ENCODE results near the gene ITPR1.
A peak's percentile ranks its signal among the peaks of the same experiment; 100 is the strongest.

ITPR1 gene

DNA sequence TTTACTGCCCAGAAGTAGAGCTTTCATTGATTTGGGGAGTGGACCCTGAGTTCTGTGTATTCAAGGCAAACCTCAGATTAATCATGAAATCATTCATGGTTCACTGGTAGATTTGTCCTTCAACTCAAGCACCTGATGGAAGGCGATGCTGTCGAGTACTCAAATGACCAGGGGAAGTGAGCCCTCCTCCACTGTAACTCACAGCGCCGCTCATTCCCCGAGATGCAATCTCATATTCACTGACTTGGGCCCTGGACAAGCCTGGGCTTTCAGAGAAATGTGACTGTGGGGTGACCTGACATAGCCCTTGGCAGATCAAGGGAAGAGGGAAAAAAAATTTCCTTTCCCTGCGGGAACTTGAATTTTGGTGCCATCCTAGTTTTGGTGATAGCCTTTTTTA lies 329.4 kb downstream of the ITPR1 start:
- TF ChIP-seq, protein P1, sequence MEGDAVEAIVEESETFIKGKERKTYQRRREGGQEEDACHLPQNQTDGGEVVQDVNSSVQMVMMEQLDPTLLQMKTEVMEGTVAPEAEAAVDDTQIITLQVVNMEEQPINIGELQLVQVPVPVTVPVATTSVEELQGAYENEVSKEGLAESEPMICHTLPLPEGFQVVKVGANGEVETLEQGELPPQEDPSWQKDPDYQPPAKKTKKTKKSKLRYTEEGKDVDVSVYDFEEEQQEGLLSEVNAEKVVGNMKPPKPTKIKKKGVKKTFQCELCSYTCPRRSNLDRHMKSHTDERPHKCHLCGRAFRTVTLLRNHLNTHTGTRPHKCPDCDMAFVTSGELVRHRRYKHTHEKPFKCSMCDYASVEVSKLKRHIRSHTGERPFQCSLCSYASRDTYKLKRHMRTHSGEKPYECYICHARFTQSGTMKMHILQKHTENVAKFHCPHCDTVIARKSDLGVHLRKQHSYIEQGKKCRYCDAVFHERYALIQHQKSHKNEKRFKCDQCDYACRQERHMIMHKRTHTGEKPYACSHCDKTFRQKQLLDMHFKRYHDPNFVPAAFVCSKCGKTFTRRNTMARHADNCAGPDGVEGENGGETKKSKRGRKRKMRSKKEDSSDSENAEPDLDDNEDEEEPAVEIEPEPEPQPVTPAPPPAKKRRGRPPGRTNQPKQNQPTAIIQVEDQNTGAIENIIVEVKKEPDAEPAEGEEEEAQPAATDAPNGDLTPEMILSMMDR (conservative IDR thresholded peaks at IDR 0.05; ENCODE audit: control insufficient read depth, insufficient read depth, low read depth, low read length) = no peak
- no peak overlapping the region for H3K4me3 ChIP-seq (ENCODE audit: control insufficient read depth, low read depth, low read length)

DNA sequence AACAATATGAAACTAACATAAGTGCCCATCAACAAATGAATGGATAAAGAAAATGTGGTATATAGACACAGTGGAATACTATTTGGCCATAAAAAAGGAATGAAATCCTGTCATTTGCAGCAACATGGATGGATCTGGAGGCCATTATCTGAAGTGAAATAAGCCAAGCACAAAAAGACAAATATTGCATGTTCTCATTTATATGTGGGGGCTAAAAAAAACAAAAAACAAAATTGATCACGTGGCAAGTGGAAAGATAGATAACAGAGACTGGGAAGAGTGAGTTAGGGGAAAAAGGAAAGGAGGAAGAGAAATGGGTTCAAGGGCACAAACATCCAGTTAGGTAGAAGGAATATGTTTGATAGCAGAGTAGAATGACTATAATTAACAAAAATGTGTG lies 330.2 kb downstream of the ITPR1 start:
- no peak overlapping the region for H3K4me3 ChIP-seq (ENCODE audit: control insufficient read depth, low read depth, low read length)
- TF ChIP-seq, protein P1 (conservative IDR thresholded peaks at IDR 0.05; ENCODE audit: control insufficient read depth, insufficient read depth, low read depth, low read length) = no peak
- DNase-seq (ENCODE audit: low read depth) = no peak

More for the DNA sequence above, 329.4 kb downstream of the ITPR1 start:
- DNase-seq (ENCODE audit: low read depth) = no peak

DNA sequence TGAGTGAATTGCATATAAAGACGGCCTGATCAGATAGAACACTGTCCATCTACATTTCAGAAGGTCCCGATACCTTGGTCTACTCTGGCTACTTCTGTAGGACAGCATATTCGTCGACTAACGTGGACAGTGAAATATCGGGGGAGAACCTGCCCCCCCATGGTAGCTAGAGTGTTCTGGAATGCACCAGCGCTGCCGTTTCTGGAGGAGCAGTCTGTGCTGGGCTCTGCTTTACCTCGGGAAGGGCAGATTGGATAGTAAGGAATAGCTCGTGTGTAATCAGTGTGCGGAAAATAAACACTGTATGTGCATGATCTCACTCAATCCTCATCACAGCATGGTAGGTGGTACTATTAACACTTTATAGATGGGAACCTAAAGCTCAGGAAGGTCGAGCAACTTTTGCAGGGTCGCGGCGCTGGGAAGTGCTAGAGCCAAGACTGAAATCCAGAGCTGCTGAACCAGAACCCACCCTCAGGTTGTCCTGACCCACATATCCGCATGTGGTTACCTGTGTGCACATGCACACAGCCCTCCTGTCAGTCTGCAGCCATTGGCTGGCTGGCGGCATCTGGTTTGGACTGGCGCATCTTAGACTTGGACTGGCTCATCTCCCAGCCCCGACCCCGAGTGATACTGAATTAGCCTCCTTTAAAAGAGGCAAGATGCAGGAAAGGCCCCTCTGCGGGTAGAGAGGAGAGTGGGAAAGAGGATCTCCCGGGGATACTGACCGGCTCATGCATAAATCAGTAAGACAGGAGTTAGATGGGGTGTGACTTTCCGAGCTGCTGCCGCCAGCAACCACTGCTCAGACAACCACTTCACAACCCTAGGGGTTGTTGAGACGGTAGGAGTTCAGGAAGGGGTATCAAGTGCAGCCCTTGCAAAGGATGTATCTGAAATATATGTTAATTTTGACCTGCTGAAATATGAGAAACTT lies 331.1 kb downstream of the ITPR1 start:
- no peak for DNase-seq (ENCODE audit: low read depth)
- TF ChIP-seq, protein P1 (conservative IDR thresholded peaks at IDR 0.05; ENCODE audit: control insufficient read depth, insufficient read depth, low read depth, low read length) = no peak
- H3K4me3 ChIP-seq (ENCODE audit: control insufficient read depth, low read depth, low read length) = no peak overlapping the region

GRCh38 chr3:4824926-4825325 lies 331.8 kb downstream of the ITPR1 start:
- H3K4me3 ChIP-seq (ENCODE audit: control insufficient read depth, low read depth, low read length) = no peak overlapping the region
- peak; percentile 89 for DNase-seq (ENCODE audit: low read depth)
- TF ChIP-seq, protein P1 (conservative IDR thresholded peaks at IDR 0.05; ENCODE audit: control insufficient read depth, insufficient read depth, low read depth, low read length) = no peak

DNA sequence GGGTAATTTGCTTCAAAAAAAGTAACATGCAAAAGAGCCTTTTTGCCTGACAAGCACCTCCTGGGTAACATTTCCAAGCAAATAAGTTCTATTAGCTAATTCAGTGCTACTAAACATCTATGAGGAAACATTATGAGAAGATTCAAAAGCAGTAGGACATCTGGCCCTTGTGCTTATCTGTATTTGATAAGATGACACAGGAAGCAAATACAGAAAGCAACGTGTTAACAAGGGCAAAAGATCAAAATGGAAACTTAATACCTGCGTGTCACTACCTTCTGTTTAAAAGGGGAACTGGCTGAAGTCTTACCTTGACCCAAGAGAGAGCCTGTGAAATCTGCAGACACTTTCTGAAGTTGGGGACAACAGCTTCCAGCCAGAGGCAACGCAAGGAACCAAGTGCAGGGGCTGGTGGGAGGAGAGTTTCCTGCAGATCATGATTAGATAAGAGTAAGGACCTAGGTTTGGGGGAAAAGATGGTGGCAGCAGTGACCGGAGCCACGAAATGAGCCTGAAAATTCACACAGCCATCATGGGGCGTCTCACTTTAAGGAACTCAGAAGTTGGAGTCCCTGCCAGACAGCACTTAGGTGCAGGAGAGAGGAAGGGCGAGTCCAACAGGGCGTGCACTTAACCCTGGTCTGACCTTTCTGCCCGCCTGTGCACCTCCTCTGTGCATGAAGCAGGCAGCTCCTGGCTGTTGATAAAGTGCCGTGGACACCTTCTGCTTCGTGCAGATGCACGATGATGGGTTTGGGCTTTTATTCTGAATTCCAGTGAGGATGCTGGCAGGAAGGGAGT lies 332.5 kb downstream of the ITPR1 start:
- DNase-seq (ENCODE audit: low read depth) = no peak
- H3K4me3 ChIP-seq (ENCODE audit: control insufficient read depth, low read depth, low read length) = no peak overlapping the region
- TF ChIP-seq, protein P1 (conservative IDR thresholded peaks at IDR 0.05; ENCODE audit: control insufficient read depth, insufficient read depth, low read depth, low read length) = no peak

DNA sequence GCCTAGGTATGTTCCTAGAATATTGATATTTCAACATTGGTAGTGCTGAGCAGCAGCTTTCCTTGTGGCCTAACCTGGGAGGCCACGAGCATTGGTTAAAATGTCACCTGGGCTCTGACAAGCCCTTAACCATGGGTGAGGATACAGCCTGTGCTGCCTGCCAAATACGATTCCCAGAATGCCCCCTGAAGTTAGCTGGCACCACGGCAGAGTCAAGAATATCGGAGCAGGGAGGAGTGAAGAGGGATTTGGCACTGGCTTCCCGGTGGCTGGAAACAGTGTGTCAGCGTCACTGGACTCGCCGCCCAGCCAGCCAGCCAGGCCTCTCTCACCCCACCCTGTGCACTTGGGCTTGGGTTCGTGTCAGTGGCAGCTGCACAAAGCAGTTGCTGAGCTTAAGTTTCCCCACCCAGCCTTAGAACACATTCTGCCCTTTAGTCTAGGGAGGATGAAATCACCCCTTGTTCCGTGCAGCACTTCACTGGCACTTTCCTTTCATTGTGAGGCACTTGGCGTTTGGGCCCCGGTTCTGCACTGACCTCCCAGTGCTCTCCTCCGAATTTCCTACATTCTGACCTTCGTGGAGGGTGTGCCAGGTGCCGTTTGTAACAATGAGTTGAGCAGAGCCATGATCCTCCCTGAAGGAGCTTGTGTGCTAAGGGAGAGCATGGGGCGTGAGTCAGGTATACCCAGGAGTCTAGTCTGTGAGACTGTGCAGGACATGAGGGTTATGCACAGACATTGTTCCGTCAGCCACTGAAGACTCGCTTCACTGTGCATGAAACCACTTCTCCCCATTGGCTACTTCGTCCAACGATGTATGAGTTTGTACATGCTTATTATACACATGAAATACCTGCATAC lies 333.3 kb downstream of the ITPR1 start:
- no peak overlapping the region for H3K4me3 ChIP-seq (ENCODE audit: control insufficient read depth, low read depth, low read length)
- peak; percentile 36 for DNase-seq (ENCODE audit: low read depth)
- TF ChIP-seq, protein P1 (conservative IDR thresholded peaks at IDR 0.05; ENCODE audit: control insufficient read depth, insufficient read depth, low read depth, low read length) = no peak
